Panc1 (cell line): ENCODE data around the gene MMP14.

Source experiments
- POLR2AphosphoS5 ChIP-seq: IDR thresholded peaks from 2 replicates; pipeline ENCODE4 v1.6.1; 2012; ENCODE audit warnings: mild to moderate bottlenecking, low read depth, low read length, moderate library complexity
- SIN3A ChIP-seq: IDR thresholded peaks from 2 replicates; pipeline ENCODE4 v1.6.1; 2012; ENCODE audit warnings: low read depth, mild to moderate bottlenecking, low read length, moderate library complexity, borderline replicate concordance; ENCODE audit not compliant: insufficient read depth
- TCF7L2 ChIP-seq: IDR thresholded peaks from 2 replicates; pipeline ENCODE4 v1.6.1; 2011; ENCODE audit warnings: mild to moderate bottlenecking, low read depth, low read length, inconsistent platforms
- TF ChIP-seq, protein P1 (sequence below): fragments of 450-650 bp; IDR thresholded peaks from 2 replicates; pipeline ENCODE4 v1.5.1; 2017; ENCODE audit warnings: mild to moderate bottlenecking
- TF ChIP-seq, protein P2 (sequence below), 2 experiments: IDR thresholded peaks; 2 replicates each; pipeline ENCODE4 v1.6.1; 2011 to 2012; ENCODE audit warnings: low read depth in 2 of 2, control low read depth in 1 of 2, low read length in 1 of 2, mild to moderate bottlenecking in 1 of 2, moderate library complexity in 1 of 2; ENCODE audit not compliant: insufficient read depth in 1 of 2

DNA sequence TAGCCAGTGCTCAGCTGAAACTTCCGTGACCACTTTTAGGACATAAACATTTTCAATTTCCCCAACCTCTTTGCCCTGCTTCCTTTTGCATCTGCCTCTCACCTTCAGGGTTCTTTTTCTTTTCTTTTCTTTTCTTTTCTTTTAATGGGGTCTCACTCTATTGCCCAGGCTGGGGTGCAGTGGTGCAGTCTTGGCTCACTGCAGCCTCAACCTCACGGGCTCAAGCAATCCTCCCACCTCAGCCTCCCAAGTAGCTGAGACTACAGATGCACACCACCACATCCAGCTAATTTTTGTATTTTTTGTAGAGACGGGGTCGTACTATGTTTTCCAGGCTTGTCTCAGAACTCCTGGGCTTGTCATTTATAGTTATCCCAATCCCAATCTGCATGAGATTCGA is 30.5 kb downstream of the MMP14 start:
- TF ChIP-seq POLR2AphosphoS5, result no peak
- TF ChIP-seq, protein P1, sequence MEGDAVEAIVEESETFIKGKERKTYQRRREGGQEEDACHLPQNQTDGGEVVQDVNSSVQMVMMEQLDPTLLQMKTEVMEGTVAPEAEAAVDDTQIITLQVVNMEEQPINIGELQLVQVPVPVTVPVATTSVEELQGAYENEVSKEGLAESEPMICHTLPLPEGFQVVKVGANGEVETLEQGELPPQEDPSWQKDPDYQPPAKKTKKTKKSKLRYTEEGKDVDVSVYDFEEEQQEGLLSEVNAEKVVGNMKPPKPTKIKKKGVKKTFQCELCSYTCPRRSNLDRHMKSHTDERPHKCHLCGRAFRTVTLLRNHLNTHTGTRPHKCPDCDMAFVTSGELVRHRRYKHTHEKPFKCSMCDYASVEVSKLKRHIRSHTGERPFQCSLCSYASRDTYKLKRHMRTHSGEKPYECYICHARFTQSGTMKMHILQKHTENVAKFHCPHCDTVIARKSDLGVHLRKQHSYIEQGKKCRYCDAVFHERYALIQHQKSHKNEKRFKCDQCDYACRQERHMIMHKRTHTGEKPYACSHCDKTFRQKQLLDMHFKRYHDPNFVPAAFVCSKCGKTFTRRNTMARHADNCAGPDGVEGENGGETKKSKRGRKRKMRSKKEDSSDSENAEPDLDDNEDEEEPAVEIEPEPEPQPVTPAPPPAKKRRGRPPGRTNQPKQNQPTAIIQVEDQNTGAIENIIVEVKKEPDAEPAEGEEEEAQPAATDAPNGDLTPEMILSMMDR, result no peak
- TF ChIP-seq TCF7L2, result no peak
- TF ChIP-seq, protein P2, sequence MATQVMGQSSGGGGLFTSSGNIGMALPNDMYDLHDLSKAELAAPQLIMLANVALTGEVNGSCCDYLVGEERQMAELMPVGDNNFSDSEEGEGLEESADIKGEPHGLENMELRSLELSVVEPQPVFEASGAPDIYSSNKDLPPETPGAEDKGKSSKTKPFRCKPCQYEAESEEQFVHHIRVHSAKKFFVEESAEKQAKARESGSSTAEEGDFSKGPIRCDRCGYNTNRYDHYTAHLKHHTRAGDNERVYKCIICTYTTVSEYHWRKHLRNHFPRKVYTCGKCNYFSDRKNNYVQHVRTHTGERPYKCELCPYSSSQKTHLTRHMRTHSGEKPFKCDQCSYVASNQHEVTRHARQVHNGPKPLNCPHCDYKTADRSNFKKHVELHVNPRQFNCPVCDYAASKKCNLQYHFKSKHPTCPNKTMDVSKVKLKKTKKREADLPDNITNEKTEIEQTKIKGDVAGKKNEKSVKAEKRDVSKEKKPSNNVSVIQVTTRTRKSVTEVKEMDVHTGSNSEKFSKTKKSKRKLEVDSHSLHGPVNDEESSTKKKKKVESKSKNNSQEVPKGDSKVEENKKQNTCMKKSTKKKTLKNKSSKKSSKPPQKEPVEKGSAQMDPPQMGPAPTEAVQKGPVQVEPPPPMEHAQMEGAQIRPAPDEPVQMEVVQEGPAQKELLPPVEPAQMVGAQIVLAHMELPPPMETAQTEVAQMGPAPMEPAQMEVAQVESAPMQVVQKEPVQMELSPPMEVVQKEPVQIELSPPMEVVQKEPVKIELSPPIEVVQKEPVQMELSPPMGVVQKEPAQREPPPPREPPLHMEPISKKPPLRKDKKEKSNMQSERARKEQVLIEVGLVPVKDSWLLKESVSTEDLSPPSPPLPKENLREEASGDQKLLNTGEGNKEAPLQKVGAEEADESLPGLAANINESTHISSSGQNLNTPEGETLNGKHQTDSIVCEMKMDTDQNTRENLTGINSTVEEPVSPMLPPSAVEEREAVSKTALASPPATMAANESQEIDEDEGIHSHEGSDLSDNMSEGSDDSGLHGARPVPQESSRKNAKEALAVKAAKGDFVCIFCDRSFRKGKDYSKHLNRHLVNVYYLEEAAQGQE (IDR thresholded peaks at IDR 0.05; ENCODE audit: insufficient read depth in 1 of 2, low read depth in 2 of 2, low read length in 1 of 2), result no peak
- TF ChIP-seq SIN3A, result no peak
